Kasumi-1 (cell line): ENCODE measurements around the gene IRX6.

Source experiments
- DNase-seq, 2 experiments: peaks; one replicate each; lab custom pipeline; 2025; lab: John Stamatoyannopoulos, UW

The IRX6 gene

DNA sequence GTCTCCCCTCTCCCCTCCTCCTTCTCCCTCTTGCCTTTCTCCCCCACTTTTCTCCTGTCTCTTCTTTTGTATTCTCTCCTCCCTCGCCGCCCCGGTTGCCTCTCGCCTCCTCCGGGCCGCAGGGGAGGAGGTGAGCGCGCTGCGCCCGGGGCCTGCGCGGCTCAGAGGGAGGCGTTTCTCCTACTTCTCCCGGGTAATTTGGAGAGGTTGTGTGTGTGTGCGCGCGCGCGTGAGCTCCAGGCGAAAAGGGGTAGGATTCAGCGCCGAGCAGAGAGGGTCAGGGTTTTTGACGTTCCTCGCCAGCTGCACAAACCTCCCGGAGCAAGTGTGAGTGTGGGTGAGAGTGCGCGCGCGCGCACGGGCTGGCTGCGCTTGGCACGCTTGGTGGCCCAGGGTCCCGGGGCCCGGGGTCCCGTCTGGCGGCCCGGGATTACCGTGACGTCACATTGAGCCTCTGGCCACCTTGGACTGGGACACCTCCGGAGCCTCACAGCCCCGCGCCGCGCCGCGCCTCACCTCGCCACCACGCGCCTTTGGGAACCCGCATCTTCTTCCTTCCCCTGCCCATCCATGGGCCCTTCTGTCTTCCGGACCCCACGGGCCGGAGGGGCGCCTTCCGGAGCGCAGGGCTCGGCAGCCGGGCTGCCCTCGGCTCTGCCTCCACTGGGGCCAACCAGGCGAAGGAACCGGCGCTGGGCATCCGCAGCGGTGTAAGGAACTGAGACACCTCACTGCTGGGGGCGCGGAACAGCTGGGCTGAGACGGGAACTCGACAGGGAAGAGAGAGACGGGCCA, 479 bp downstream of the IRX6 start:
- DNase-seq: no peak

DNA sequence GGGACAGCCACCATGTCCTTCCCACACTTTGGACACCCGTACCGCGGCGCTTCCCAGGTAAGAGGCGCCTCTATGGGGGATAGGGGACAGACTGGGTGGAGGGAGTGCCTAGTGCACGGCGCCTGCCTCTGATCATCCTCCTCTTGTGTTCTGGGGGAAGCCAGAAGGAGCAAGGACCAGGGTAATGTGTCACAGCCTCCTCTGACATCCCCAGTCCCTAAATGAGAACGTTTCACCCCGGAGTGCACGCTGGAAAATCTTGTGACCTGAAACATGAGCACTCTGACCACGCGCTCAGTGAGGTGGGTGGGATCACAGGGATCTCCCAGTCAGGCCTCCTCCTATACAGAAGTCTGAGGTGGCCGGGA, 1.1 kb downstream of the IRX6 start:
- no peak for DNase-seq

GRCh38 chr16:55325458-55326109, 1.6 kb downstream of the IRX6 start:
- no peak for DNase-seq

DNA sequence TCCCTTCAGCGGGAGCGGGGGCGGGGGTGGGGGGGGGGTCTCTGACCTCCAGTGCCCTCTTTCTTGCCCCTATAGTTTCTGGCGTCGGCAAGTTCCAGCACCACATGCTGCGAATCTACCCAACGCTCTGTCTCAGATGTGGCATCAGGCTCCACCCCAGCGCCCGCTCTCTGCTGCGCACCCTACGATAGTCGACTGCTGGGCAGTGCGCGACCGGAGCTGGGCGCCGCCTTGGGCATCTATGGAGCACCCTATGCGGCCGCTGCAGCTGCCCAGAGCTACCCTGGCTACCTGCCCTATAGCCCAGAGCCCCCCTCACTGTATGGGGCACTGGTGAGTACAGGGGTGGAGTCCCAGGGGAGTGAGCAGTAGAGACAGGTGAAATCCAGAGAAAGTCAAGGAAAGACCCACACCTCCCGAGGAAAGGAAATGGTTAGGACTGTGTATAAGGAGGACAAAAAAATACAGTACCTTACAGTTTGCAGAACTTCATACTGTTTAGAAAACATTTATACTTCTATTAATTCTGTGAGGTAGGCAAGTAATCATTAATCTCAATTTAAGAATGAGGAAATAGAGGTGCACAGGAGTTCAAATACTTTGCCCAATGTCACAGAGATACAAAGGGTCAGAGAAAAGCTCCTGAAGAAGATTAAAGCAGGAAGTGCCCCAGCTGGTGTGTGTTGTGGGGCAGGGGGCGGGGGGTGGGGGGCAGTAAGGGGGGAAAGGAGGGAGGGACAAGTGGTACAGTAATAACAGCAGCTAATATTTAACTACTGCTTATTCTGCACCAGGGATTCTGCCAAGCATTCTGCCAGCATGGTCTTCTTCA, 2.5 kb downstream of the IRX6 start:
- DNase-seq: no peak

DNA sequence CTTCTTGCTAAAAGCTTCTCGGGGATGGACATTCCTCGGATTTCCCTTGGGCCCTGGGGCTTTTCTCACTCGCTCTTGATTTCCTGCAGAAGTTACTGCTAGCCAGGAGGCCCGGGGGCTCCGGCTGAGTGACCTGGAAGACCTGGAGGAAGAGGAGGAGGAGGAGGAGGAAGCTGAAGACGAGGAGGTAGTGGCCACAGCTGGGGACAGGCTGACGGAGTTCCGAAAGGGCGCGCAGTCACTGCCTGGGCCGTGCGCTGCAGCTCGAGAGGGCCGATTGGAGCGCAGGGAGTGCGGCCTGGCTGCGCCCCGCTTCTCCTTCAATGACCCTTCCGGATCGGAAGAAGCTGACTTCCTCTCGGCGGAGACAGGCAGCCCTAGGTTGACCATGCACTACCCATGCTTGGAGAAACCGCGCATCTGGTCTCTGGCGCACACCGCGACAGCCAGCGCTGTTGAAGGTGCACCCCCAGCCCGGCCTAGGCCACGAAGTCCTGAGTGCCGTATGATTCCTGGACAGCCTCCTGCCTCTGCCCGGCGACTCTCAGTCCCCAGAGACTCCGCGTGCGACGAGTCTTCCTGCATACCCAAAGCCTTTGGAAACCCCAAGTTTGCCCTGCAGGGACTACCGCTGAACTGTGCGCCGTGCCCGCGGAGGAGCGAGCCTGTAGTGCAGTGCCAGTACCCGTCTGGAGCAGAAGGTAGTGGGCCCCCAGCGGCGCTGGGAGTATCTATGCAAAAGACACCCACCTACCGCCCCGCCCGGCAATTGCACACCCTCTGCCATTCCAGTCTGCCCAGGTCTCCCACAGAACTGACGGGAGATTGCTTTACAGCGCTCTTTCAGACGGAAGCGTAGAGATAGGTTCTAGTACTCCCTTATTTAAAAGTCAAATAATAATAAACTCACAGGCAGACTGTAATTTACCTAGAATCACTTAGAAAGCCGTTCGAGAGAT, 4.9 kb downstream of the IRX6 start:
- no peak for DNase-seq

DNA sequence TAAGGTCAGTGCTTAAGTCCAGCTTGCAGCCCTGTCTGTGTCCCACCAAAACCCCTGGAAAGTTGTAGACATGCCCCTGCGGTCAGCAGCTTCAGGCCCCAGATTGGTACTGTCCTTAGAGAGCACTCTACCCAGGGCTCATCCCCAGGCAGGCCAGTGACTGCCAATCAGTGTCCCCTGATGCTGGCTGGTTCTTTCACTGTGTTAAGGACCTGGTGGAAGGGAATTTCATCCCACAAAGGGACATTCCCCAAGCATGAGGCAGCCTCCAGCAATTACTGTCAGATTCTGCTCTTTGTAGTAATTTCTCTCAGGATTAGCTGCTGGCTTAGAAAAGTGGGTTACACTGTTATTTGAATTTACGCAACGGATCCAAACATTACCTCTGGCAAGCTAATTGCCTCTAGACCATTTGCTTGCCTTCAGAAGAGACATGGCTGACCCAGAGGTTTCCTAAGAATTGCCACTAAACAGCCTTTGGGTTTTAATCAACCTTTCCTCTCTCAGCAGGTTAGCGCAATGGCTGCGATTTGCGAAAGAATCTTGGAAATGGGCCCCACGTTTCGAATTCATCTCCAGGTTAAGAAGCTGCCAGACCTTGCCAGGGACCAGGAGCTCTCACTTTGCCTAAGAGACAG, 5.9 kb downstream of the IRX6 start:
- no peak for DNase-seq

DNA sequence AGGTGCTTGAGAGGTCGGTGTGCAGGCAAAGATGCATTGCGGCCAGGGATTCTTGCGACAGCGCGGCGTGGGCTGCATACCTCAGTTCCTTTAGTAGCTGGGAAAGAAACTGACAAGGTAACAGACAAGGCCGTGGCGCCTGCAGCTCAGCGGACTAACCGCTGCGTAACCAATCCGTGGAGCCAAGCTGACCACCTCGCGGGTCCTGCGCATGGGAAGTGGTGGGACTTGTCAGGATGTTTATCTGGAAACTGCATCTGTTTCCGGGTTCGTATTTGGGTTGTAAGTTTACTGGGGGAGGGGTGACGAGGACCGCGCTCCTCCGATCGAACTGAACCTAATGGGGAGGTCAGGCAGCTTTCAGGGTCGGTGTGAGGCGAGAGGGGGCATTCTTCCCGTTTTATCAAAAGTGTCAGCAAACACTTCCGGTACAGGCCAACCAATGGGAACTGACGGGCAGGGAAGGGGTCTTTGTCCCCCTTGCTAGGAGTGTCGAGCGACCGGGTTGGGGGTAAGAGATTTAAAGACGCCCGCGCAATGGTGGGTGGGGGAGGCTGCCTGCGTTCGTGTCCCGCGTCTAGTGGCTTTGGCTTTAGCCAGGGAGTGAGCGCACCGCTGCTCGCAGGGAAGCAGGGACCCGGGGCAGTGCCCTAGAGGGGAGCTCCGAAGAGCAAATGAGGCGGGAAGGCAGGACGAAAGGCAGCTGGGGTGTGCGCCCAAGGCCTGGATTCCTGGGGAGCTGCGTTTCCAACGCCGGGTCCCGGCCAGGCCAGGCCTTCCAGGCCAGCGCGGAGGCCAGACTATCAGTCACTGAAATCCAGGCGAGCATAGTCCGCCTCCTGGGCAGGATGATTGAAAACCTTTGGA, 7.0 kb downstream of the IRX6 start:
- no peak for DNase-seq

- no peak for DNase-seq
These were observed 7.7 kb downstream of the IRX6 start for GRCh38 chr16:55331648-55332185.

DNA sequence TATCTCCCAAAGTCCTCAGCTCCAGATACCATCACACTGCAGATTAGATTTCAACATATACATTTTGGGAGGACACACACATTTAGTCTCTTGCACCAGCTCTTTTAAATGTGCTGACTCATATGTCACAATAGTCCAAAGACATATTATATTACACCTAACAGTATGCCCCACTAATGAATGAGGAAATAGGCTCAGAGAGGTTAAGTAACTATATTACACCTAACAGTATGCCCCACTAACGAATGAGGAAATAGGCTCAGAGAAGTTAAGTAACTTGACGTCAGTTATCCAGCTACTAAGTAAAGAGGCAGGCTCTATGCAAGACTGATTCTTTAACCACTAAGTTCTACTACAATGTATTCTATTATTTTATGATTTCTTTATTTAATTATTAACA, 9.7 kb downstream of the IRX6 start:
- no peak for DNase-seq

- DNase-seq: no peak
These were observed 14.6 kb downstream of the IRX6 start for GRCh38 chr16:55338646-55339045.

GRCh38 chr16:55340445-55340844, 16.4 kb downstream of the IRX6 start:
- DNase-seq: no peak

DNA sequence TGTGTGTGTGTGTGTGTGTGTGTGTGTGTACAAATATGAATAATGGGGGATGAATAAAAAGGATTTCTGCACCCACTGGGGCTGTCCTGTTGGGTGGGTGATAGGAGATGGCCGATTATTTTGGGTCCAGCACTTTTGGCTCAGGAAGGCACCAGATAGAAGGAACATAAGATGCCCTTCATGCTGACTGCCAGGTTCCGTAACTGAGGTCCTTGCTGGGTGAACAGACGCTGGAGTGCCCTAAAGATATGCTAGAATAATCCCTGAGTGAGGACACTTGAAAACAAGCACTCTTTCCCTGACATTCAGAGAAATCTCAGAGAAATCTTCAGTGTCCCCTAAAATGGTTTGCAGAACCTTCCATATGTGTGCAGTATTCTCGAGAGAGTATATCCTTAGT, 17.7 kb downstream of the IRX6 start:
- no peak for DNase-seq

- DNase-seq: no peak
These were observed 22.5 kb downstream of the IRX6 start for GRCh38 chr16:55346475-55346874.

- no peak for DNase-seq
These were observed 25.9 kb downstream of the IRX6 start for GRCh38 chr16:55349867-55350266.

DNA sequence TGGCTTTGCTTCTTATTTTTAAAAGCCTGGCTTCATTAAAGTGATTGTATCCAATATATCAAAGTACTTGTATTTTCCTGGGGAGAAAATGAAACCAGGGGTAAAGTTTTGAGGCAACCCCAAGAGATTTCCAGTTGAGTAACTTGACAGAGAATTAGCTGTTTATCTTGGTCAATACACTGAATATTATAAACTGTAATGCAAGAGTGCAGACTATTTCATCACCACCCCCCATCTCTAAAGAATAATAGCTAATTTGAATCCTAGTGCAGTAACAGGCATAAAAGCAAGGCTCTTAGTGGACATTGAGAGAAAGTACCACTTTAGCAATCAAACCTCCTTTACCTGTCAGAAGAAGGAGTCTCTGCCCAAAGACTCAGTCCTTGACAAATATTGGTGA, 27.0 kb downstream of the IRX6 start:
- no peak for DNase-seq

DNA sequence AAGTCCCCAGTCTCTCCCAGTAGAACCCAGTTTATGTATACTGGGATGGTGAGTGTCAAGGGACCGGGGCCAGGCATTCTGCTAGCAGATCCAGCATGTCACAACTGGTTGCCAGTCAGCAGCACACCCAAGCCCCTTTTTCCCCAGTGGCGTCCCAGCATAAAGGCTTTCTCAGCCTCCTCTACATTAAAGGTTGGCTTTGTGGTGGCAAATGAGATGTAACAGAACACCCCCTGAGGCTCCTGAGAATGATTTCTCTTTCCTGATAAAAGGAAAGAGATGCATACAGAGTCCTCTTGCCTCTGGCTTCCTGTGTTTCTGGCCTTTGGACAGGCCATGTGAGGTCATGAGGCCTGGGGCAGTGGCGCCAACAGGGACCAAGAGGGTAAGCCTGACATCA, 27.9 kb downstream of the IRX6 start:
- no peak for DNase-seq

GRCh38 chr16:55357241-55357640, 33.2 kb downstream of the IRX6 start:
- no peak for DNase-seq

DNA sequence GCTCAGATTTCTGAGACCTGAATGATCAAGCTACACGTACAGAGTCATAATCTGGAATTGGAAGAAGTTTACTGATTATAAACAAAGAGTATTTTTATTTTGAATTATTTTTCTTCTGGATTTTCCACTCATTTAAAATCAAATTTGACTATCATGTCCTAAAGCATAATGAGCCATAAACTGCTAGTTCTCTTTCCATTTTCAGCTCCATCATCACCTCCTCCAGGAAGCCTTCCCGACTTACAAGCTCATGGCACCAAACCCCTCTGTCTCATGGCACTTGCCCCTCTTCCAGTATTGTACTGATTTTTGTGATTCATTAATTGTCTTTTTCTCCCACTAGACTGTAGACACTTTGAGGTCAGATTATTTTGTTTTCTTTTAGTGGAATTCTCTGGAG, 35.9 kb downstream of the IRX6 start:
- DNase-seq: no peak

GRCh38 chr16:55364811-55365210, 40.8 kb downstream of the IRX6 start:
- no peak for DNase-seq

- DNase-seq: no peak
These were observed 43.4 kb downstream of the IRX6 start for GRCh38 chr16:55367301-55367811.
